OCI-LY1 (cell line): ENCODE results near the gene ZNF497.

Experiments
- EZH2 ChIP-seq: fragments of 200-600 bp; sonication (generic), shearing (Covaris generic); IDR thresholded peaks from 2 replicates; pipeline ENCODE4 v1.8.0; 2017; ENCODE audit warnings: borderline replicate concordance, mixed run types, mild to moderate bottlenecking, antibody characterized with exemption, low read length, moderate library complexity, mixed read lengths
- TF ChIP-seq, protein P1 (sequence below): fragments of 200-600 bp; sonication (generic), shearing (Covaris generic); IDR thresholded peaks from 2 replicates; pipeline ENCODE4 v1.5.1; 2017; ENCODE audit warnings: mild to moderate bottlenecking, antibody characterized with exemption, low read length, moderate library complexity, mixed read lengths

DNA sequence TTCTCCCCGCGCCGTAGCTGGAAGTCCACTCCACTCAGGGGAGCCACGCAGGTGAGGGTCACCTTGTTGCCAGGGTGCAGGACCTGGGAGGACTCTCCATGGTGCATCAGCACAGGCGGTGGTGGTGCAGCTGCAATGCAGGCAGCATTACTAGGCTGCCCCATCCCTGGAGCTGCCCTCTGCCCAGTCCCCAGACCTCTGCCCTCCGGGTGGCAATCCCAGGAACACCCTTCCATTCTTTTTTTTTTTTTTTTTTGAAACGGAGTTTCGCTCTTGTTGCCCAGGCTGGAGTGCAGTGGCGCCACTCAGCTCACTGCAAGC is 11.0 kb downstream of the ZNF497 start:
- TF ChIP-seq, protein P1, sequence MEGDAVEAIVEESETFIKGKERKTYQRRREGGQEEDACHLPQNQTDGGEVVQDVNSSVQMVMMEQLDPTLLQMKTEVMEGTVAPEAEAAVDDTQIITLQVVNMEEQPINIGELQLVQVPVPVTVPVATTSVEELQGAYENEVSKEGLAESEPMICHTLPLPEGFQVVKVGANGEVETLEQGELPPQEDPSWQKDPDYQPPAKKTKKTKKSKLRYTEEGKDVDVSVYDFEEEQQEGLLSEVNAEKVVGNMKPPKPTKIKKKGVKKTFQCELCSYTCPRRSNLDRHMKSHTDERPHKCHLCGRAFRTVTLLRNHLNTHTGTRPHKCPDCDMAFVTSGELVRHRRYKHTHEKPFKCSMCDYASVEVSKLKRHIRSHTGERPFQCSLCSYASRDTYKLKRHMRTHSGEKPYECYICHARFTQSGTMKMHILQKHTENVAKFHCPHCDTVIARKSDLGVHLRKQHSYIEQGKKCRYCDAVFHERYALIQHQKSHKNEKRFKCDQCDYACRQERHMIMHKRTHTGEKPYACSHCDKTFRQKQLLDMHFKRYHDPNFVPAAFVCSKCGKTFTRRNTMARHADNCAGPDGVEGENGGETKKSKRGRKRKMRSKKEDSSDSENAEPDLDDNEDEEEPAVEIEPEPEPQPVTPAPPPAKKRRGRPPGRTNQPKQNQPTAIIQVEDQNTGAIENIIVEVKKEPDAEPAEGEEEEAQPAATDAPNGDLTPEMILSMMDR, result no peak
- TF ChIP-seq EZH2, result no peak
